CD4-positive, alpha-beta memory T cell (primary cell): ENCODE data around the gene METTL18. TPM values are rescaled to one million over a fixed set of nuclear protein-coding genes. Genes with fewer than 3 reads are reported as not detected.

ENCODE experiments used
- CTCF ChIA-PET: fragments of 350-600 bp; sonication (Branson Sonifier 250); formaldehyde crosslinking; loops from one replicate; lab custom pipeline; 2021; ENCODE audit warnings: inconsistent platforms; ENCODE audit not compliant: partially characterized antibody; lab: Charles Lee
- POLR2A ChIA-PET: fragments of 350-600 bp; sonication (Branson Sonifier 250); formaldehyde crosslinking; loops from one replicate; lab custom pipeline; 2021; ENCODE audit not compliant: partially characterized antibody; lab: Charles Lee
- DNase-seq, 5 donors: peaks; one replicate each; pipeline versions ENCODE4 v3.0.0 to v3.0.0-alpha.2; 2020 to 2022; ENCODE audit warnings: mixed read lengths in 1 of 5
- H3K27ac ChIP-seq: one replicate; pipeline ENCODE4 v1.7.0; 2013; ENCODE audit warnings: low read depth, low read length
- H3K27me3 ChIP-seq: 2 replicates; pipeline ENCODE4 v1.7.0; 2013; ENCODE audit warnings: mild to moderate bottlenecking, low read length, moderate library complexity; ENCODE audit not compliant: insufficient read depth
- H3K36me3 ChIP-seq: 2 replicates; pipeline ENCODE4 v1.7.0; 2013; ENCODE audit warnings: mild to moderate bottlenecking, low read length, moderate library complexity; ENCODE audit not compliant: insufficient read depth
- H3K4me1 ChIP-seq: 2 replicates; pipeline ENCODE4 v1.7.0; 2013; ENCODE audit warnings: mild to moderate bottlenecking, low read length, moderate library complexity; ENCODE audit not compliant: insufficient read depth
- H3K4me3 ChIP-seq, 2 donors: one replicate each; pipeline ENCODE4 v1.7.0; 2013; ENCODE audit warnings: low read length in 2 of 2, mild to moderate bottlenecking in 1 of 2
- H3K9me3 ChIP-seq, 2 donors: one replicate each; pipeline ENCODE4 v1.7.0; 2013; ENCODE audit warnings: low read length in 2 of 2, control low read depth in 1 of 2; ENCODE audit not compliant: control insufficient read depth in 1 of 2
- H3K27ac Mint-ChIP-seq, 7 donors: one replicate each; pipeline ENCODE4 v1.8.0; 2020 to 2021; ENCODE audit warnings: mixed read lengths in 7 of 7, mild to moderate bottlenecking in 6 of 7, inconsistent platforms in 3 of 7, moderate library complexity in 3 of 7
- H3K27me3 Mint-ChIP-seq, 2 donors: one replicate each; pipeline ENCODE4 v1.8.0; 2020 to 2021; ENCODE audit warnings: mixed read lengths in 2 of 2
- H3K36me3 Mint-ChIP-seq, 2 donors: one replicate each; pipeline ENCODE4 v1.8.0; 2020 to 2021; ENCODE audit warnings: mixed read lengths in 2 of 2, inconsistent platforms in 1 of 2, mild to moderate bottlenecking in 1 of 2
- H3K4me1 Mint-ChIP-seq, 4 donors: one replicate each; pipeline ENCODE4 v1.8.0; 2020 to 2021; ENCODE audit warnings: mixed read lengths in 4 of 4, mild to moderate bottlenecking in 1 of 4
- H3K4me3 Mint-ChIP-seq, 8 donors: one replicate each; pipeline ENCODE4 v1.8.0; 2020 to 2021; ENCODE audit warnings: mixed read lengths in 8 of 8, mild to moderate bottlenecking in 7 of 8, moderate library complexity in 6 of 8, inconsistent platforms in 3 of 8
- H3K9me3 Mint-ChIP-seq, 8 donors: one replicate each; pipeline ENCODE4 v1.8.0; 2020 to 2021; ENCODE audit warnings: mixed read lengths in 8 of 8, mild to moderate bottlenecking in 5 of 8, inconsistent platforms in 3 of 8, moderate library complexity in 1 of 8
- intact Hi-C: fragments of 100-400 bp; cut with micrococcal nuclease; formaldehyde crosslinking; loops from one replicate; pipeline ENCODE4 v1.15.1; 2023
- polyA plus RNA-seq, 2 donors: library from polyadenylated mRNA; unstranded; fragments of 300-500 nt; fragmentation: Illumina TruSeq; gene quantifications; one replicate each; pipeline ENCODE4 v1.2.3, GENCODE V29; 2021
- total RNA-seq, 2 experiments: library from RNA; stranded (reverse); gene quantifications; one replicate each; pipeline ENCODE4 v1.2.3, GENCODE V29; 2021

The METTL18 gene
- total and polyA plus RNA-seq, 4 experiments from 2014 or later: 16.9 to 31.0 (median 22.4) TPM

- peaks cover 7 to 10% of the 10 kb centered on the region in 2 donors for H3K36me3 Mint-ChIP-seq
- Histone ChIP-seq H3K4me3 (no peak overlapping the region), H3K27ac (no peak overlapping the region), H3K4me1 (no peaks in the 10 kb centered on the region), H3K27me3 (no peaks in the 10 kb centered on the region), H3K9me3 (no peaks in the 10 kb centered on the region), H3K36me3 (no peaks in the 10 kb centered on the region)
- DNase-seq: peak in 4 of 5 donors; percentile 31 to 37 (median 34)
- intact Hi-C loops: loop anchor here (1.0 kb wide), 4 partner anchors 97 to 263 kb away; partner anchors contain the start of gene F5
- POLR2A ChIA-PET: interaction anchor here (1.6 kb wide), 1 partner anchor 14 kb away, joined by 4 read pairs; the partner anchor contains the start of gene METTL18
- H3K4me1 Mint-ChIP-seq: peaks cover 0 to 1% (median 0%) of the 10 kb centered on the region in 4 donors
- no peaks in the 10 kb centered on the region for H3K9me3 Mint-ChIP-seq
- peak overlapping the region in 1 of 7 donors; percentile 38 for H3K27ac Mint-ChIP-seq
- H3K27me3 Mint-ChIP-seq: no peaks in the 10 kb centered on the region
- H3K4me3 Mint-ChIP-seq: no peak overlapping the region
- CTCF ChIA-PET: interaction anchor here (0.7 to 9.0 kb wide), 18 partner anchors 8 to 1206 kb away, joined by 3 to 110 read pairs (median 6); partner anchors contain the start of gene F5
These were observed 14.8 kb upstream of the METTL18 start for GRCh38 chr1:169809370-169810095.

DNA sequence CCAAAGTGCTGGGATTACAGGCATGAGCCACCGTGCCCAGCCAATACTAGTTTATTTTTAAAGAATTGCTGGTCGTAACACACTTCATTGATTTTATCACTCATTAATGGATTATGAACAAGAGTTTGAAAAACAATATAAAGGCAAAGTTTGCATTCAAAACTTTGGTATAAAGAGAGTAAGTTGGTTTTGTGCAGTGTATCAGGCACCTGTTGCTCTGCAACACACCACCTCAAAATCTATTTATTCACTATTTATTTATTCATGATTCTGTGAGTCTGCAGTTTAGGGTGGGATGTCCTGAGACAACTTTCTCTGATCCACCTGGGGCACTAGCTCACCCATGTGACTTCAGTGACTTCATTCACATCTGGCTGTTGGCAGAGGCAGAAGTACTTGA lies 10.2 kb upstream of the METTL18 start:
- CTCF ChIA-PET: interaction anchor here (9.0 kb wide), 1 partner anchor 256 kb away, joined by 110 read pairs; no protein-coding TSS in a partner anchor
- H3K4me1 ChIP-seq: no peaks in the 10 kb centered on the region
- peaks cover 0 to 13% of the 10 kb centered on the region in 2 donors for H3K36me3 Mint-ChIP-seq
- no peaks in the 10 kb centered on the region for H3K27me3 Mint-ChIP-seq
- H3K36me3 ChIP-seq: no peaks in the 10 kb centered on the region
- no peak overlapping the region for H3K4me3 ChIP-seq
- no peak overlapping the region for H3K4me3 Mint-ChIP-seq
- no peak overlapping the region for H3K27ac Mint-ChIP-seq
- no peak overlapping the region for H3K27ac ChIP-seq
- intact Hi-C loops: no loop called here
- POLR2A ChIA-PET: no interaction called here
- H3K27me3 ChIP-seq: no peaks in the 10 kb centered on the region
- no peaks in the 10 kb centered on the region for H3K9me3 Mint-ChIP-seq
- DNase-seq: no peak
- no peaks in the 10 kb centered on the region for H3K4me1 Mint-ChIP-seq
- no peaks in the 10 kb centered on the region for H3K9me3 ChIP-seq

DNA sequence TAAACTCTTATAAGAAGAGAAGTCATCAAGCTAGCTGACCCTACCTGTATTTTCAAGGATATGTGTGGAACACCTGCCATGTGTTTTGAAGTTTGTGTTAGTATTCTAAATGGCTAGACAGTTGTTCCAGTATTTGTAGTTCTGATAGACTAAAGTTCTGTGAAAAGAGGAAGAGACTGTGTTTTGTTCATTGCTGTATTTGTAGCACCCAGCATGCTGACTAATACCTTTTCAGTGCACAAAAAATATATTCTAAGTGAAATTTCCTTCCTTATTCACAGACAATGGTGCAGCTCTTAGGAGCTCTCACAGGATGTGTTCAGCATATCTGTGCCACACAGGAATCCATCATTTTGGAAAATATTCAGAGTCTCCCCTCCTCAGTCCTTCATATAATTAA lies 8.2 kb upstream of the METTL18 start:
- ChIA-PET CTCF (interaction anchor here (1.5 kb wide), 2 partner anchors 251 to 253 kb away, joined by 3 to 4 read pairs; no protein-coding TSS in a partner anchor), POLR2A (interaction anchor here (1.1 kb wide), 1 partner anchor 9 kb away, joined by 3 read pairs; no protein-coding TSS in a partner anchor)
- H3K36me3 ChIP-seq: no peaks in the 10 kb centered on the region
- no peaks in the 10 kb centered on the region for H3K27me3 ChIP-seq
- H3K27ac ChIP-seq: no peak overlapping the region
- H3K27me3 Mint-ChIP-seq: no peaks in the 10 kb centered on the region
- H3K36me3 Mint-ChIP-seq: peaks cover 0 to 12% of the 10 kb centered on the region in 2 donors
- H3K27ac Mint-ChIP-seq: no peak overlapping the region
- no peaks in the 10 kb centered on the region for H3K4me1 ChIP-seq
- H3K4me1 Mint-ChIP-seq: peaks cover 0 to under 1% (median under 1%) of the 10 kb centered on the region in 4 donors
- H3K4me3 ChIP-seq: no peak overlapping the region
- intact Hi-C loops: no loop called here
- no peak for DNase-seq
- no peaks in the 10 kb centered on the region for H3K9me3 ChIP-seq
- no peak overlapping the region for H3K4me3 Mint-ChIP-seq
- no peaks in the 10 kb centered on the region for H3K9me3 Mint-ChIP-seq

DNA sequence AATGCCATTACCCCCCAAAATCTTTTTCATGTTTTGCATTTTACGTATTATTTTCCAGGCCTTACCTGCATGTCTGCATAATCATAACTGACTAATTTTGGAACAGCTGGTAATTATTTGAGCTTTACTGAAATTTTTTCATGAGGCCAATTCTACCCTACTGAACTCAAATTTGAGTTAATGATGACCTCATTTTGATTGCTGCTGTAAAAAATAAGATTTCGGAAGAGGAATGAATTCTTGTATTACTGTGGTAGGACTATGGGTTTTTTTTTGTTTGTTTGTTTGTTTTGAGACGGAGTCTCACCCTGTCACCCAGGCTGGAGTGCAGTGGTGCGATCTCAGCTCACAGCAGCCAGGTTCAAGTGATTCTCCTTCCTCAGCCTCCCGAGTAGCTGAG lies 2.6 kb upstream of the METTL18 start:
- H3K4me3 ChIP-seq: no peak overlapping the region
- no peaks in the 10 kb centered on the region for H3K27me3 Mint-ChIP-seq

DNA sequence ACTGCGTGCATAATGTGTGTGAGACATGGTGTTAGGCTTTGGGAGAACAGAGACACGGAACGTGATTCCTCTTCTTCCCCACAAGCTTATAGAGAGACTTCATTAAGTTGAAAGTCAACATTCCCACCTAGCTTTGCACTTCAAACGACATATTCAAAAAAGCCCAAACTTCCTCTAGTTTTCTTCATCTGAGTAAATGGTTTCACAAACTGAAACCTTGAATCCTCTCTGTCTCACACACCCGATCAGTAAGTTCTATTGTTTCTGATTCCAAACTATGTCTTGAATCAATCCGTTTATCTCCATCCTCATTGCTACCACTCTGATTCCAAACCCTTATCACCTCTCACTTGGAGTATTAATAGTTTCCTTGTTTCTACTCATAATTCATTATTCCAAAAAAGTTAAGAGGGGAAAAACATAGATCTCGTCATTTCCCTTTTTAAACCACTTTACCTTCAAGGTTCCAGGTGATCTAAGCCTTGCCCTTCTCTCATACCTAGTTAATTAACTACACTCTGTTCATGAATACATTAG lies 1.6 kb upstream of the METTL18 start:
- ChIA-PET CTCF (interaction anchor here (1.4 to 1.9 kb wide), 2 partner anchors 194 to 195 kb away, joined by 4 to 9 read pairs; no protein-coding TSS in a partner anchor), POLR2A (interaction anchor here (1.0 to 4.2 kb wide), 3 partner anchors 84 to 97 kb away, joined by 3 to 57 read pairs (median 6); partner anchors contain the start of gene SCYL3)
- Mint-ChIP-seq H3K4me3 (peak overlapping the region; percentile 69 to 100 (median 98)), H3K27me3 (no peaks in the 10 kb centered on the region), H3K4me1 (peaks cover 34 to 55% (median 48%) of the 10 kb centered on the region in 4 donors), H3K9me3 (peaks cover 0 to 1% (median 0%) of the 10 kb centered on the region in 8 donors), H3K27ac (peak overlapping the region; percentile 12 to 99 (median 57)), H3K36me3 (peaks cover 14 to 31% of the 10 kb centered on the region in 2 donors)
- Histone ChIP-seq H3K4me1 (peaks cover 30% of the 10 kb centered on the region), H3K9me3 (no peaks in the 10 kb centered on the region), H3K27me3 (no peaks in the 10 kb centered on the region), H3K4me3 (no peak overlapping the region), H3K36me3 (no peaks in the 10 kb centered on the region), H3K27ac (peak overlapping the region; percentile 11)
- intact Hi-C loops: loop anchor here (10.0 kb wide), 2 partner anchors 278 to 1622 kb away; partner anchors contain the start of genes KIFAP3 and TIPRL
- DNase-seq: no peak

More for the DNA sequence above, 2.6 kb upstream of the METTL18 start:
- DNase-seq: no peak
- POLR2A ChIA-PET: no interaction called here
- Histone ChIP-seq H3K9me3 (no peaks in the 10 kb centered on the region), H3K36me3 (no peaks in the 10 kb centered on the region), H3K27me3 (no peaks in the 10 kb centered on the region), H3K27ac (no peak overlapping the region), H3K4me1 (peaks cover 30% of the 10 kb centered on the region)
- Mint-ChIP-seq H3K27ac (peak overlapping the region in 1 of 7 donors; percentile 13), H3K4me3 (no peak overlapping the region), H3K9me3 (peaks cover 0 to 1% (median 0%) of the 10 kb centered on the region in 8 donors), H3K36me3 (peaks cover 5 to 24% of the 10 kb centered on the region in 2 donors), H3K4me1 (peaks cover 29 to 45% (median 40%) of the 10 kb centered on the region in 4 donors)
- intact Hi-C loops: loop anchor here (10.0 kb wide), 2 partner anchors 278 to 1622 kb away; partner anchors contain the start of genes KIFAP3 and TIPRL
- CTCF ChIA-PET: interaction anchor here (0.6 to 1.5 kb wide), 5 partner anchors 12 to 213 kb away, joined by 3 to 6 read pairs (median 3); partner anchors contain the start of gene F5

DNA sequence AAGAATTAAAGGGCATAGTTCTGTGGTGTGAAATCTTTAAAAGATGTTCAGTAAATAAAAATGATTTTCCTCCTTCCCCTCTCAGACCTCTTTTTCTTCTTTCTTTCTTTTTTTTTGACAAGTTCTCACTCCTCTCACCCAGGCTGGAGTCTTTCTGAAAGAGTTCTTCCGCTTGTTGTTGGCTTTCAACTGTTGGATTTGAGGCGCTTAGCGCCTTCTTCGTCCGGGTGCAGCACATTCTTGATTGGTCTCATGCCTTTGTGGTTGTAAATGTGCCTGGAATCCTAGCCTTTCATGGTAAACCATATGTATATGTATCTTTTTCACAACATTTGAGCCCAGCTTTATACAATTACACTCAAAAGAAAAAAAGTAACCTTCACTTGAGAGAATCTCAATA lies 980 bp upstream of the METTL18 start:
- intact Hi-C loops: loop anchor here (1.0 to 10.0 kb wide), 6 partner anchors 85 to 1859 kb away; partner anchors contain the start of genes BLZF1, DCAF6, KIFAP3 and MPC2
- peak overlapping the region; percentile 93 for H3K27ac ChIP-seq
- Mint-ChIP-seq H3K27me3 (no peaks in the 10 kb centered on the region), H3K9me3 (peaks cover 0 to 1% (median 0%) of the 10 kb centered on the region in 8 donors), H3K4me3 (peak overlapping the region; percentile 96 to 100 (median 98)), H3K27ac (peak overlapping the region; percentile 4 to 100 (median 98)), H3K36me3 (peaks cover 15 to 33% of the 10 kb centered on the region in 2 donors), H3K4me1 (peaks cover 36 to 56% (median 48%) of the 10 kb centered on the region in 4 donors)
- no peaks in the 10 kb centered on the region for H3K9me3 ChIP-seq
- no peaks in the 10 kb centered on the region for H3K36me3 ChIP-seq
- peaks cover 30% of the 10 kb centered on the region for H3K4me1 ChIP-seq
- DNase-seq: peak in 1 of 5 donors; percentile 2
- no peaks in the 10 kb centered on the region for H3K27me3 ChIP-seq
- H3K4me3 ChIP-seq: peak overlapping the region; percentile 90 to 93
- ChIA-PET CTCF (interaction anchor here (1.6 to 2.3 kb wide), 4 partner anchors 98 to 244 kb away, joined by 3 to 9 read pairs (median 6); partner anchors contain the start of genes F5 and SCYL3), POLR2A (interaction anchor here (0.9 to 4.2 kb wide), 6 partner anchors 14 to 194 kb away, joined by 3 to 57 read pairs (median 5); partner anchors contain the start of gene SCYL3)
